ENCODE measurements around the gene MYDGF. TPM values are rescaled to one million over a fixed set of nuclear protein-coding genes. Genes with fewer than 3 reads are reported as not detected.
A peak's percentile ranks its signal among the peaks of the same experiment; 100 is the strongest.

MYDGF gene
- total and polyA plus RNA-seq, 12 donors, result 35.9 to 159 (median 75.5) TPM

GRCh38 chr19:4691373-4691772, 21.2 kb upstream of the MYDGF start:
- Histone ChIP-seq H3K27me3 (no peaks in the 10 kb centered on the region), H3K27ac (peak overlapping the region in 2 of 5 donors; percentile 30 to 52), H3K4me1 (replicated peaks in 1 of 2) (no peaks in the 10 kb centered on the region), H3K9me3 (replicated peaks in 1 of 3) (no peaks in the 10 kb centered on the region), H3K4me3 (no peak overlapping the region), H3K36me3 (replicated peaks in 1 of 2) (peaks cover 0 to 90% of the 10 kb centered on the region in 2 donors)
- intact Hi-C loops (cut with DNase I), result no loop called here
- WGBS, 4 donors, result 77 to 89% (median 83%) methylated on average over 9 of the region's 9 CpGs
- peak in 6 of 7 donors; percentile 47 to 77 (median 62) for DNase-seq
- TF ChIP-seq POLR2A (IDR thresholded peaks at IDR 0.05) (no peak), CTCF (IDR thresholded peaks at IDR 0.05) (no peak)

- intact Hi-C loops (cut with DNase I), result no loop called here
- WGBS, 4 donors, result 76 to 81% (median 79%) methylated on average over 10 to 13 of the region's 13 CpGs
- Histone ChIP-seq H3K4me1 (replicated peaks in 1 of 2) (no peaks in the 10 kb centered on the region), H3K9me3 (replicated peaks in 1 of 3) (no peaks in the 10 kb centered on the region), H3K36me3 (replicated peaks in 1 of 2) (peaks cover 0 to 89% of the 10 kb centered on the region in 2 donors), H3K27me3 (no peaks in the 10 kb centered on the region), H3K4me3 (no peak overlapping the region), H3K27ac (peak overlapping the region in 2 of 5 donors; percentile 30 to 34)
- TF ChIP-seq CTCF (IDR thresholded peaks at IDR 0.05), result no peak
- no peak for TF ChIP-seq POLR2A (IDR thresholded peaks at IDR 0.05)
- no peak for DNase-seq
Measured at GRCh38 chr19:4690361-4690760, 20.2 kb upstream of the MYDGF start.

GRCh38 chr19:4689403-4689802, 19.3 kb upstream of the MYDGF start:
- Histone ChIP-seq H3K4me3 (no peak overlapping the region), H3K4me1 (replicated peaks in 1 of 2) (no peaks in the 10 kb centered on the region), H3K27me3 (no peaks in the 10 kb centered on the region), H3K27ac (no peak overlapping the region), H3K36me3 (replicated peaks in 1 of 2) (peaks cover 0 to 89% of the 10 kb centered on the region in 2 donors), H3K9me3 (replicated peaks in 1 of 3) (no peaks in the 10 kb centered on the region)
- no peak for DNase-seq
- 95 to 98% (median 96%) methylated on average over 11 to 19 of the region's 19 CpGs for WGBS, 4 donors
- intact Hi-C loops (cut with DNase I), result no loop called here
- no peak for TF ChIP-seq CTCF (IDR thresholded peaks at IDR 0.05)
- no peak for TF ChIP-seq POLR2A (IDR thresholded peaks at IDR 0.05)

GRCh38 chr19:4688587-4688986, 18.4 kb upstream of the MYDGF start:
- intact Hi-C loops (cut with DNase I), result no loop called here
- WGBS, 4 donors, result 87 to 96% (median 96%) methylated on average over 10 to 26 of the region's 26 CpGs
- H3K4me3 ChIP-seq, result no peak overlapping the region
- no peaks in the 10 kb centered on the region for H3K9me3 ChIP-seq (replicated peaks in 1 of 3)
- TF ChIP-seq POLR2A (IDR thresholded peaks at IDR 0.05) (no peak), CTCF (IDR thresholded peaks at IDR 0.05) (no peak)
- peaks cover 0 to 89% of the 10 kb centered on the region in 2 donors for H3K36me3 ChIP-seq (replicated peaks in 1 of 2)
- no peak overlapping the region for H3K27ac ChIP-seq
- H3K27me3 ChIP-seq, result no peaks in the 10 kb centered on the region
- no peaks in the 10 kb centered on the region for H3K4me1 ChIP-seq (replicated peaks in 1 of 2)
- no peak for DNase-seq

All from adrenal gland (tissue), 12 donors.